SK-N-SH (cell line): Measurements from ENCODE around the gene TMEM169. TPM values are rescaled to one million over a fixed set of nuclear protein-coding genes. Genes with fewer than 3 reads are reported as not detected.

Experiments
- CTCF ChIA-PET: fragments of 300-600, 350-600 bp; formaldehyde crosslinking; extraction: SDS; loops from one replicate; lab custom pipeline; 2021; lab: Yijun Ruan, JAX
- POLR2A ChIA-PET: fragments of 350-600 bp; sonication (Branson Sonifier 250); formaldehyde crosslinking; extraction: SDS; loops from one replicate; lab custom pipeline; 2020; ENCODE audit warnings: antibody characterized with exemption, inconsistent platforms; lab: Yijun Ruan, JAX
- DNase-seq: peaks from one replicate; pipeline ENCODE4 v3.0.0; 2012
- H2AFZ ChIP-seq: fragments of 200-600 bp; sonication (generic); 2 replicates; pipeline ENCODE4 v1.8.1; 2016; ENCODE audit warnings: antibody characterized with exemption, mild to moderate bottlenecking, low read depth
- H3F3A ChIP-seq: fragments of 200-600 bp; sonication (generic); replicated peaks from 2 replicates; pipeline ENCODE3; 2016; ENCODE audit warnings: antibody characterized with exemption, mild to moderate bottlenecking; ENCODE audit not compliant: insufficient read depth
- H3K27ac ChIP-seq, 2 experiments: fragments of 200-500 bp in 1 of 2; fragments of 200-600 bp in 1 of 2; sonication (Bioruptor generic) in 1 of 2; sonication (generic), shearing (Covaris generic) in 1 of 2; 2 replicates each; pipeline versions ENCODE4 v1.5.1 to v1.6.1; 2014 to 2016; ENCODE audit warnings: low read depth in 2 of 2, inconsistent platforms in 1 of 2, low read length in 1 of 2, mild to moderate bottlenecking in 1 of 2, mixed read lengths in 1 of 2
- H3K27me3 ChIP-seq: fragments of 200-600 bp; sonication (generic), shearing (Covaris generic); 2 replicates; pipeline ENCODE4 v1.6.1; 2016; ENCODE audit warnings: mixed run types; ENCODE audit not compliant: insufficient read depth
- H3K36me3 ChIP-seq, 2 experiments: fragments of 200-500 bp in 1 of 2; fragments of 200-600 bp in 1 of 2; sonication (Bioruptor generic) in 1 of 2; sonication (generic) in 1 of 2; replicated peaks in 1 of 2; 2 replicates each; pipeline versions ENCODE3 to v1.5.1; 2014 to 2016; ENCODE audit warnings: low read length in 1 of 2, mild to moderate bottlenecking in 1 of 2; ENCODE audit not compliant: insufficient read depth in 2 of 2, control insufficient read depth in 1 of 2
- H3K4me1 ChIP-seq, 2 experiments: fragments of 200-500 bp in 1 of 2; fragments of 200-600 bp in 1 of 2; sonication (Bioruptor generic) in 1 of 2; sonication (generic), shearing (Covaris generic) in 1 of 2; 2 replicates each; pipeline versions ENCODE4 v1.5.1 to v1.6.1; 2014 to 2016; ENCODE audit warnings: low read depth in 1 of 2, low read length in 1 of 2, mixed run types in 1 of 2; ENCODE audit not compliant: insufficient read depth in 2 of 2, control insufficient read depth in 1 of 2
- H3K4me2 ChIP-seq: fragments of 200-600 bp; sonication (generic), shearing (Covaris generic); 2 replicates; pipeline ENCODE4 v1.6.1; 2017; ENCODE audit warnings: mixed run types
- H3K4me3 ChIP-seq, 2 experiments: fragments of 200-500 bp in 1 of 2; fragments of 200-600 bp in 1 of 2; sonication (Bioruptor generic) in 1 of 2; sonication (generic), shearing (Covaris generic) in 1 of 2; 2 replicates each; pipeline versions ENCODE4 v1.5.1 to v1.8.1; 2014 to 2016; ENCODE audit warnings: low read depth in 2 of 2, inconsistent platforms in 1 of 2, low read length in 1 of 2, mild to moderate bottlenecking in 1 of 2, mixed read lengths in 1 of 2, moderate library complexity in 1 of 2
- H3K79me2 ChIP-seq: fragments of 200-600 bp; sonication (generic); 2 replicates; pipeline ENCODE4 v1.8.1; 2017; ENCODE audit warnings: mild to moderate bottlenecking; ENCODE audit not compliant: insufficient read depth
- H3K9ac ChIP-seq: fragments of 200-600 bp; sonication (generic); 2 replicates; pipeline ENCODE4 v1.6.1; 2017; ENCODE audit warnings: mixed run types
- H3K9me2 ChIP-seq: fragments of 200-600 bp; sonication (generic); 2 replicates; pipeline ENCODE4 v1.6.1; 2017; ENCODE audit warnings: mixed run types
- H3K9me3 ChIP-seq: fragments of 200-600 bp; sonication (generic); 2 replicates; pipeline ENCODE4 v1.6.1; 2017; ENCODE audit warnings: mixed run types, mild to moderate bottlenecking, moderate library complexity
- H4K20me1 ChIP-seq: fragments of 200-600 bp; sonication (generic); 2 replicates; pipeline ENCODE4 v1.6.1; 2017; ENCODE audit warnings: mild to moderate bottlenecking, mixed run types; ENCODE audit not compliant: insufficient read depth
- CHD2 ChIP-seq: fragments of 150-350 bp; IDR thresholded peaks from 2 replicates; pipeline ENCODE4 v1.6.1; 2018; ENCODE audit warnings: low read length; ENCODE audit not compliant: partially characterized antibody
- EP300 ChIP-seq, 2 experiments: IDR thresholded peaks; 2 replicates each; pipeline versions ENCODE4 v1.4.0 to v1.6.1; 2012; ENCODE audit warnings: borderline replicate concordance in 1 of 2, low read depth in 1 of 2, low read length in 1 of 2
- FOSL2 ChIP-seq: IDR thresholded peaks from 2 replicates; pipeline ENCODE4 v1.4.0; 2012; ENCODE audit warnings: low read depth, mild to moderate bottlenecking, moderate library complexity, borderline replicate concordance
- FOXJ3 ChIP-seq: sonication (generic); formaldehyde crosslinking; IDR thresholded peaks from 2 replicates; pipeline ENCODE4 v1.5.1; 2020; ENCODE audit warnings: mild to moderate bottlenecking, missing genetic modification reagents
- NFIC ChIP-seq: IDR thresholded peaks from 2 replicates; pipeline ENCODE4 v1.4.0; 2012; ENCODE audit warnings: borderline replicate concordance
- NRF1 ChIP-seq: IDR thresholded peaks from 2 replicates; pipeline ENCODE4 v1.6.1; 2012; ENCODE audit warnings: low read depth, mild to moderate bottlenecking, low read length
- POLR2AphosphoS5 ChIP-seq: IDR thresholded peaks from 2 replicates; pipeline ENCODE4 v1.6.1; 2012; ENCODE audit warnings: low read depth, low read length
- RCOR1 ChIP-seq: fragments of 150-350 bp; IDR thresholded peaks from 2 replicates; pipeline ENCODE4 v1.6.1; 2017; ENCODE audit warnings: antibody characterized with exemption, low read length
- REST ChIP-seq: IDR thresholded peaks from 2 replicates; pipeline ENCODE4 v1.6.1; 2012; ENCODE audit warnings: mild to moderate bottlenecking, low read depth, low read length, moderate library complexity
- RFX5 ChIP-seq: IDR thresholded peaks from 2 replicates; pipeline ENCODE4 v1.6.1; 2012; ENCODE audit warnings: mild to moderate bottlenecking, improper control_type of control experiment, low read length
- RXRA ChIP-seq: IDR thresholded peaks from 2 replicates; pipeline ENCODE4 v1.4.0; 2012; ENCODE audit warnings: low read depth, mild to moderate bottlenecking, borderline replicate concordance
- SIN3A ChIP-seq: IDR thresholded peaks from 2 replicates; pipeline ENCODE4 v1.6.1; 2012; ENCODE audit warnings: low read depth, mild to moderate bottlenecking, low read length, moderate library complexity, borderline replicate concordance
- SMC3 ChIP-seq: IDR thresholded peaks from 2 replicates; pipeline ENCODE4 v1.6.1; 2012; ENCODE audit warnings: low read depth, low read length, improper control_type of control experiment
- TAF1 ChIP-seq: IDR thresholded peaks from 2 replicates; pipeline ENCODE4 v1.6.1; 2012; ENCODE audit warnings: low read depth, mild to moderate bottlenecking, low read length, moderate library complexity, borderline replicate concordance
- TCF12 ChIP-seq: IDR thresholded peaks from 2 replicates; pipeline ENCODE4 v1.4.0; 2012
- USF1 ChIP-seq: IDR thresholded peaks from 2 replicates; pipeline ENCODE4 v1.4.0; 2012; ENCODE audit warnings: low read depth, borderline replicate concordance
- USF2 ChIP-seq: fragments of 150-350 bp; IDR thresholded peaks from 2 replicates; pipeline ENCODE4 v1.6.1; 2017; ENCODE audit warnings: antibody characterized with exemption, low read length, low read depth, borderline replicate concordance
- YY1 ChIP-seq: IDR thresholded peaks from 2 replicates; pipeline ENCODE4 v1.4.0; 2012; ENCODE audit warnings: low read depth, mild to moderate bottlenecking
- WGBS: methylation state at CpG from one replicate; pipeline ENCODE4 v1.1.6; 2017; ENCODE audit warnings: low lambda C conversion rate; 5-methylcytosine and 5-hydroxymethylcytosine counted together
- polyA plus RNA-seq, 3 experiments: library from polyadenylated mRNA; depleted of rRNA; stranded (reverse); fragments of >200 nt; gene quantifications; 2 replicates each; pipeline ENCODE4 v1.2.3, GENCODE V29; 2012

Gene TMEM169
- polyA plus RNA-seq, 1 of the 3 experiments (the other 2 are of a cell fraction) = 0.30 TPM

GRCh38 chr2:216133397-216133796 lies 51.7 kb downstream of the TMEM169 start:
- TF ChIP-seq RFX5 (no peak), CHD2 (no peak), TCF12 (no peak), NRF1 (no peak), EP300 (IDR thresholded peaks at IDR 0.05; ENCODE audit: borderline replicate concordance in 1 of 2, low read depth in 1 of 2, low read length in 1 of 2) (no peak), SMC3 (no peak), POLR2AphosphoS5 (no peak), FOSL2 (no peak)
- Histone ChIP-seq H3K9me3 (no peaks in the 10 kb centered on the region), H3K79me2 (peaks cover 68% of the 10 kb centered on the region), H3K36me3 (peaks cover 91 to 92% of the 10 kb centered on the region in 2 experiments), H3F3A (peaks cover 14% of the 10 kb centered on the region), H3K4me2 (no peak overlapping the region), H3K4me1 (no peaks in the 10 kb centered on the region; a peak in 2 of 4 replicates), H3K4me3 (no peak overlapping the region), H4K20me1 (no peaks in the 10 kb centered on the region), H3K9me2 (no peaks in the 10 kb centered on the region), H2AFZ (no peak overlapping the region), H3K27me3 (no peaks in the 10 kb centered on the region), H3K9ac (no peak overlapping the region), H3K27ac (no peak overlapping the region)
- ChIA-PET POLR2A (no interaction called here), CTCF (interaction anchor here (0.5 to 2.1 kb wide), 2 partner anchors 9 to 33 kb away, joined by 3 to 8 read pairs; no protein-coding TSS in a partner anchor)
- no peak for DNase-seq
- 97% methylated on average over 2 of the region's 2 CpGs for WGBS

GRCh38 chr2:216134958-216135541 lies 53.3 kb downstream of the TMEM169 start:
- ChIA-PET CTCF (interaction anchor here (1.1 to 1.7 kb wide), 4 partner anchors 15 to 102 kb away, joined by 3 to 5 read pairs (median 4); no protein-coding TSS in a partner anchor), POLR2A (no interaction called here)
- DNase-seq = no peak
- Histone ChIP-seq H3K79me2 (peaks cover 62% of the 10 kb centered on the region), H3K36me3 (peaks cover 92% of the 10 kb centered on the region in 2 experiments), H3K27ac (no peak overlapping the region), H3K27me3 (no peaks in the 10 kb centered on the region), H3F3A (peaks cover 21% of the 10 kb centered on the region), H3K9me3 (no peaks in the 10 kb centered on the region), H3K4me2 (no peak overlapping the region), H3K9me2 (no peaks in the 10 kb centered on the region), H2AFZ (no peak overlapping the region), H3K9ac (no peak overlapping the region), H3K4me1 (no peaks in the 10 kb centered on the region; a peak in 2 of 4 replicates), H3K4me3 (no peak overlapping the region), H4K20me1 (0 out of 2 replicates have a peak, but pooled peaks cover 4% of the 10 kb centered on the region)
- no peak for TF ChIP-seq TAF1
- no peak for TF ChIP-seq USF2
- no peak for TF ChIP-seq YY1
- no peak for TF ChIP-seq USF1
- no peak for TF ChIP-seq FOXJ3
- no peak for TF ChIP-seq REST
- TF ChIP-seq RXRA = no peak
- TF ChIP-seq RFX5 = no peak
- no peak for TF ChIP-seq NFIC
- TF ChIP-seq RCOR1 = no peak
- TF ChIP-seq SIN3A = no peak
- WGBS = 91% methylated on average over 4 of the region's 4 CpGs
